Upper lobe of right lung (tissue), 1 donor: ENCODE results near the gene NGDN. TPM values are rescaled to one million over a fixed set of nuclear protein-coding genes. Genes with fewer than 3 reads are reported as not detected.

Experiments used
- ATAC-seq: fragments of 200-7000 bp; cut with Tn5 transposase; one replicate; pipeline ENCODE4 v1.9.1; 2020; ENCODE audit warnings: mild to moderate bottlenecking, moderate library complexity
- DNase-seq: peaks from one replicate; pipeline ENCODE4 v3.0.0-alpha.2; 2020
- H3K27ac ChIP-seq: fragments of 200-600 bp; one replicate; pipeline ENCODE4 v1.8.0; 2022
- H3K27me3 ChIP-seq: fragments of 200-600 bp; one replicate; pipeline ENCODE4 v1.8.0; 2022; ENCODE audit warnings: mild to moderate bottlenecking
- H3K36me3 ChIP-seq: fragments of 200-600 bp; one replicate; pipeline ENCODE4 v1.8.0; 2022
- H3K4me1 ChIP-seq: fragments of 200-600 bp; one replicate; pipeline ENCODE4 v1.8.0; 2022
- H3K4me3 ChIP-seq: fragments of 200-600 bp; one replicate; pipeline ENCODE4 v1.8.0; 2022; ENCODE audit warnings: mild to moderate bottlenecking
- H3K9me3 ChIP-seq: fragments of 200-600 bp; one replicate; pipeline ENCODE4 v1.8.0; 2022
- CTCF ChIP-seq: fragments of 200-600 bp; IDR thresholded peaks from one replicate; pipeline ENCODE4 v1.8.0; 2022; ENCODE audit warnings: antibody characterized with exemption
- intact Hi-C: fragments of 100-400 bp; cut with DNase I; formaldehyde crosslinking; loops from one replicate; pipeline ENCODE4 v1.11.0; 2022
- total RNA-seq: library from RNA; stranded (reverse); fragmentation: NEBNext Ultra II Directional; extraction: Animal tissue kit (Norgen Biotek cat#: 25700); gene quantifications from one replicate; pipeline ENCODE4 v1.2.1, GENCODE V29; 2021
- donor health status: DM: no; HTN: yes; CAD: no; lungs with severe emphysema.

The NGDN gene
- total RNA-seq, 1 donor from 2014 or later, result 32.3 TPM

GRCh38 chr14:23443411-23443812 is 26.1 kb upstream of the NGDN start:
- H3K4me1 ChIP-seq, result no peaks in the 10 kb centered on the region
- DNase-seq (no peak), ATAC-seq (no peak)
- intact Hi-C loops, result no loop called here
- H3K9me3 ChIP-seq, result no peaks in the 10 kb centered on the region
- no peak overlapping the region for H3K4me3 ChIP-seq
- no peak overlapping the region for H3K27ac ChIP-seq
- H3K36me3 ChIP-seq, result no peaks in the 10 kb centered on the region
- H3K27me3 ChIP-seq, result no peaks in the 10 kb centered on the region
- no peak for TF ChIP-seq CTCF

GRCh38 chr14:23443881-23444280 is 25.6 kb upstream of the NGDN start:
- no peak for TF ChIP-seq CTCF
- Histone ChIP-seq H3K4me1 (no peaks in the 10 kb centered on the region), H3K36me3 (no peaks in the 10 kb centered on the region), H3K9me3 (no peaks in the 10 kb centered on the region), H3K27ac (no peak overlapping the region), H3K4me3 (no peak overlapping the region), H3K27me3 (no peaks in the 10 kb centered on the region)
- intact Hi-C loops, result no loop called here
- no peak for ATAC-seq
- no peak for DNase-seq

- no peaks in the 10 kb centered on the region for H3K4me1 ChIP-seq
- no peak overlapping the region for H3K27ac ChIP-seq
- TF ChIP-seq CTCF, result no peak
- H3K9me3 ChIP-seq, result no peaks in the 10 kb centered on the region
- ATAC-seq (no peak), DNase-seq (no peak)
- H3K4me3 ChIP-seq, result no peak overlapping the region
- no peaks in the 10 kb centered on the region for H3K27me3 ChIP-seq
- no peaks in the 10 kb centered on the region for H3K36me3 ChIP-seq
- intact Hi-C loops, result no loop called here
Measured at GRCh38 chr14:23444314-23444713, 25.2 kb upstream of the NGDN start.

- no peak for TF ChIP-seq CTCF
- ATAC-seq, result no peak
- no peak for DNase-seq
- Histone ChIP-seq H3K36me3 (no peaks in the 10 kb centered on the region), H3K9me3 (no peaks in the 10 kb centered on the region), H3K4me1 (no peaks in the 10 kb centered on the region), H3K4me3 (no peak overlapping the region), H3K27ac (no peak overlapping the region), H3K27me3 (peaks cover 5% of the 10 kb centered on the region)
- intact Hi-C loops, result no loop called here
Measured at GRCh38 chr14:23445773-23446172, 23.7 kb upstream of the NGDN start.

- Histone ChIP-seq H3K4me3 (no peak overlapping the region), H3K27me3 (peaks cover 8% of the 10 kb centered on the region), H3K9me3 (no peaks in the 10 kb centered on the region), H3K27ac (no peak overlapping the region), H3K36me3 (no peaks in the 10 kb centered on the region), H3K4me1 (no peaks in the 10 kb centered on the region)
- intact Hi-C loops, result no loop called here
- no peak for TF ChIP-seq CTCF
- ATAC-seq (no peak), DNase-seq (no peak)
Measured at GRCh38 chr14:23446291-23446851, 23.1 kb upstream of the NGDN start.
